ENCODE results near the gene REC8.

Gene REC8

GRCh38 chr14:24126939-24127338 lies 44.9 kb upstream of the REC8 start:
- intact Hi-C loops (cut with DNase I; ENCODE audit: low total_unique reads), result no loop called here
- H3K27me3 ChIP-seq, result no peaks in the 10 kb centered on the region
- peaks cover 0 to 9% (median 0%) of the 10 kb centered on the region in 4 donors for H3K4me1 ChIP-seq
- no peak for TF ChIP-seq CTCF (IDR thresholded peaks at IDR 0.05)
- no peaks in the 10 kb centered on the region for H3K9me3 ChIP-seq
- no peak for DNase-seq
- H3K27ac ChIP-seq, result no peak overlapping the region
- H3K4me3 ChIP-seq, result no peak overlapping the region
- peaks cover 19 to 34% (median 21%) of the 10 kb centered on the region in 3 donors for H3K36me3 ChIP-seq

GRCh38 chr14:24127673-24128072 lies 44.2 kb upstream of the REC8 start:
- intact Hi-C loops (cut with DNase I; ENCODE audit: low total_unique reads), result no loop called here
- DNase-seq, result peak in 1 of 2 donors; percentile 1
- Histone ChIP-seq H3K9me3 (no peaks in the 10 kb centered on the region), H3K4me1 (peaks cover 0 to 9% (median 0%) of the 10 kb centered on the region in 4 donors), H3K36me3 (peaks cover 13 to 26% (median 13%) of the 10 kb centered on the region in 3 donors), H3K27me3 (no peaks in the 10 kb centered on the region), H3K27ac (no peak overlapping the region), H3K4me3 (no peak overlapping the region)
- no peak for TF ChIP-seq CTCF (IDR thresholded peaks at IDR 0.05)

- peaks cover 0 to 8% (median 0%) of the 10 kb centered on the region in 3 donors for H3K36me3 ChIP-seq
These were observed 42.4 kb upstream of the REC8 start for GRCh38 chr14:24129410-24129998.

GRCh38 chr14:24130380-24130716 lies 41.5 kb upstream of the REC8 start, which contains the start of gene FITM1:
Gene FITM1, plus strand, starts transcription at chr14:24130659. Its CDS starts 905 bp downstream, at chr14:24131564.
- intact Hi-C loops (cut with DNase I; ENCODE audit: low total_unique reads), result no loop called here
- TF ChIP-seq CTCF (IDR thresholded peaks at IDR 0.05), result no peak
- no peak for DNase-seq
- H3K9me3 ChIP-seq, result no peaks in the 10 kb centered on the region
- peaks cover 0 to 6% (median 0%) of the 10 kb centered on the region in 3 donors for H3K36me3 ChIP-seq
- H3K27me3 ChIP-seq, result no peaks in the 10 kb centered on the region
- no peak within 1 kb of the TSS for H3K27ac ChIP-seq
- H3K4me1 ChIP-seq, result peaks cover 0 to 10% (median 1%) of the 10 kb centered on the region in 4 donors
- H3K4me3 ChIP-seq, result no peak within 1 kb of the TSS

More at GRCh38 chr14:24129410-24129998, 42.4 kb upstream of the REC8 start:
- Histone ChIP-seq H3K9me3 (no peaks in the 10 kb centered on the region), H3K4me1 (peaks cover 0 to 9% (median 0%) of the 10 kb centered on the region in 4 donors), H3K4me3 (no peak overlapping the region), H3K27ac (no peak overlapping the region), H3K27me3 (no peaks in the 10 kb centered on the region)
- DNase-seq, result peak in 1 of 2 donors; percentile 31
- intact Hi-C loops (cut with DNase I; ENCODE audit: low total_unique reads), result no loop called here
- TF ChIP-seq CTCF (IDR thresholded peaks at IDR 0.05), result no peak

- Histone ChIP-seq H3K4me3 (no peak overlapping the region), H3K4me1 (peaks cover 0 to 12% (median 4%) of the 10 kb centered on the region in 4 donors), H3K9me3 (no peaks in the 10 kb centered on the region), H3K36me3 (peaks cover 0 to 6% (median 0%) of the 10 kb centered on the region in 3 donors), H3K27ac (no peak overlapping the region), H3K27me3 (no peaks in the 10 kb centered on the region)
- DNase-seq, result no peak
- intact Hi-C loops (cut with DNase I; ENCODE audit: low total_unique reads), result no loop called here
- no peak for TF ChIP-seq CTCF (IDR thresholded peaks at IDR 0.05)
These were observed 40.9 kb upstream of the REC8 start for GRCh38 chr14:24130717-24131548.

Measured in tibial artery (tissue), 4 donors.